ENCODE data around the gene ZNF541.

The ZNF541 gene

DNA sequence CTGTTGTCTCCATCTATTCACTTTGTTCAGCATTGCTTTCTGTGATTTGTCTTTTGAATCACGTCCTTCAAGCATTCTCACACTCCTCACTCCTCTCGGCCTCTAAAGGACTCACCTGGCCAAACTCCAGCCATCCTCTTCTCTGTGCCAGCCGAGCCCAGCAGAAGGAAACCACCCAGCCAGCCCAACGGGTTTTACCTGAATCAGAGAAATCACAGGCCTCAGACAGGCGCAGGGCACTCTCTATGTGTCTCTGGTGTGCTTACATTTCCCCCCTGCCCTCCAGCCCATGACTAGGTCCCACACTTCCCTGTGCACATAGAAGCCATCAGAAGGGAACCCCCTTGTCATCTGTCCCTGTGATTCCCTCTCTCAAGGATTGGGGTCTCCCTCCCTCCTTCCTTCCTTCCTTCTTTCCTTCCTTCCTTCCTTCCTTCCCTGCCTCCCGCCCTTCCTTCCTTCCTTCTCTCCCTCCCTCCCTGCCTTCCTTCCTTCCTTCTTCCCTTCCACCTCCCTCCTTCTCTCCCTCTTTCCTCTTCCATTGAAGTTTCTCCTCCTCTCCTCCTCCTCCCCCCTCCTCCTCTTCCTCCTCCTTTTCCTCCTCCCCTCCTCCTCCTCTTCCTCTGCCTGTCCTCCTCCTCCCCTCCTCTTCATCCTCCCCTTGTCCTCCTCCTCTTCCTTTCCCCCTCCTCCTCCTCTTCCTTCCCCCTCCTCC is 8.8 kb upstream of the ZNF541 start:
- H3K4me1 Mint-ChIP-seq: peaks cover 21% of the 10 kb centered on the region
- H3K36me3 Mint-ChIP-seq: no peaks in the 10 kb centered on the region
- no peak for ATAC-seq
- no peak overlapping the region for H3K27ac Mint-ChIP-seq
- peaks cover 91% of the 10 kb centered on the region for H3K27me3 Mint-ChIP-seq
- H3K9me3 Mint-ChIP-seq: peaks cover 12% of the 10 kb centered on the region
- H3K4me3 Mint-ChIP-seq: no peak overlapping the region

DNA sequence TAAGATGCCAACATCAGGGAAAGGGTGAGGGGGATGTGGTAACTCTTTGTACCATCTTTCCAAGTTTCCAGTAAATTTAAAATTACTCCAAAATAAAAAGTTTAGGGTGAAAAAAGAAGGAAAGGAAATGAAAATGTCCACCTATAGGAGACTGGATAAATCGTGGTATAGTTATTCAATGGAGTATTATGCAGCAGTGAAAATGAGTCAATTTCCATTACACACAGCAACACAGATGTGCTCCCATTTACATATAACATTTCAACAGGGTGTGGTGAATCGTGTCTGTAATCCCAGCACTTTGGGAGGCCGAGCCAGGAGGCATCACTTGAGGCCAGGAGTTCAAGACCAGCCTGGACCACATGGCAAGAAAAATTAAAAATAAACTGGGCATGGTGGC is 7.4 kb upstream of the ZNF541 start:
- Mint-ChIP-seq H3K36me3 (no peaks in the 10 kb centered on the region), H3K4me1 (peaks cover 22% of the 10 kb centered on the region), H3K4me3 (no peak overlapping the region), H3K9me3 (peaks cover 11% of the 10 kb centered on the region), H3K27ac (no peak overlapping the region), H3K27me3 (peaks cover 94% of the 10 kb centered on the region)
- ATAC-seq: no peak

DNA sequence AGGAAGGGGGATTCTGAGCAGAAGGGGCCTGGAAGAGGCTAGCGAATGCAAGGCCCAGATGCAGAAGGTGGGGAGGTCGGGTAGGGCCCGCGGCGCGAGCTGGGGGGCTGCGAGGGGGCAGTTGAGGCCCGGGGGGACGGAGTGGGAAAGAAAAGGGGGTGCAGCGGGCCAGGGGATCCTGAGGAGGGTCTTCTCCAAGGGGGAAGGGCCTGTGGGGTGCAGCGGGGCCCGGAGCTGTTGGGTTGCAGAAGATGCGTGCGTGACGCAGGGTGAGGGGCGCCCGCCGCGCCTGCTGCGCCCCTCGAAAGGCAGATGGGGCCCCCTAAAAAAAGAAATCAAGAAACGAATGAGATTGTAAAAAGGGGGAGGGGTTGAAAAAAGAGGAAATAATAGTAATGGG is 313 bp downstream of the ZNF541 start:
- Mint-ChIP-seq H3K27ac (no peak overlapping the region), H3K36me3 (no peaks in the 10 kb centered on the region), H3K27me3 (peaks cover 76% of the 10 kb centered on the region), H3K4me1 (peaks cover 10% of the 10 kb centered on the region), H3K9me3 (peaks cover 4% of the 10 kb centered on the region), H3K4me3 (peak overlapping the region; percentile 48)
- ATAC-seq: no peak

DNA sequence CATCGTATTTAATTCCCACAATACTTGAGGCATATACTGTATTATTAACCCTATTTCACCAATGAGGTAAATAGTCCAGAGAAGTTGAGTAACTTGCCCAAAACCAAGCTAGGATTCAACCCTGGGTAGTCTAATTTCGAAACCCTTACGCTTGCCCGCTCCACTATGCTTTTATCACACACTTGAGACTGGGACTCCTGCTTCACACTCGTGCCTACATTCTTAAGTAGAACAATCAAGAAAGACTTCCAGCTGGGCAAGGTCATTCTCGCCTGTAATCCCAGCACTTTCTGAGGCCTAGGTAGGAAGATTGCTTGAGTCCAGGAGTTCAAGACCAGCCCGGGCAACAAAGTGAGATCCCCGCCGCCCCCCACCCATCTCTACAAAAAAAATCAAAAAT is 3.6 kb downstream of the ZNF541 start:
- Mint-ChIP-seq H3K27me3 (peaks cover 63% of the 10 kb centered on the region), H3K9me3 (no peaks in the 10 kb centered on the region), H3K36me3 (no peaks in the 10 kb centered on the region), H3K4me1 (no peaks in the 10 kb centered on the region), H3K27ac (no peak overlapping the region), H3K4me3 (no peak overlapping the region)
- no peak for ATAC-seq

DNA sequence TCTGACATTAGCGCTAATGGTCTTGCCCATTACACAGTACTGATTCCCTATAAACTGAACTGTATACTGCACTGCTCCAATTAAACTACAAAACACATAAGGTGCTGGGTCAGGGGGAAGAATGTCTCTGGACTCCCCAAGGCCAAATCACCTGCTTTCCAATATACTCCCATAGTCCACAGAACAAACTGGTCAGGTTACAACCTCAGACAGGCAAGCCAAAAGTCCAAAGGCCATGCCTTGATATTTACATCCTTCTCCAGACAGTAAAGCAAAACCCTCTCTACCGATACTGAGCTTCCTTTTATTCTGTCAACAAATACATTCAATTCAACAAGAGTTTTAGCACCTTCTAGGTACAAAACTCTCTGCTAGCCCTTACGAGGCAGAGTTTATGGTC is 8.9 kb downstream of the ZNF541 start:
- Mint-ChIP-seq H3K27ac (no peak overlapping the region), H3K36me3 (no peaks in the 10 kb centered on the region), H3K4me3 (no peak overlapping the region), H3K4me1 (no peaks in the 10 kb centered on the region), H3K27me3 (peaks cover 55% of the 10 kb centered on the region), H3K9me3 (no peaks in the 10 kb centered on the region)
- ATAC-seq: no peak

DNA sequence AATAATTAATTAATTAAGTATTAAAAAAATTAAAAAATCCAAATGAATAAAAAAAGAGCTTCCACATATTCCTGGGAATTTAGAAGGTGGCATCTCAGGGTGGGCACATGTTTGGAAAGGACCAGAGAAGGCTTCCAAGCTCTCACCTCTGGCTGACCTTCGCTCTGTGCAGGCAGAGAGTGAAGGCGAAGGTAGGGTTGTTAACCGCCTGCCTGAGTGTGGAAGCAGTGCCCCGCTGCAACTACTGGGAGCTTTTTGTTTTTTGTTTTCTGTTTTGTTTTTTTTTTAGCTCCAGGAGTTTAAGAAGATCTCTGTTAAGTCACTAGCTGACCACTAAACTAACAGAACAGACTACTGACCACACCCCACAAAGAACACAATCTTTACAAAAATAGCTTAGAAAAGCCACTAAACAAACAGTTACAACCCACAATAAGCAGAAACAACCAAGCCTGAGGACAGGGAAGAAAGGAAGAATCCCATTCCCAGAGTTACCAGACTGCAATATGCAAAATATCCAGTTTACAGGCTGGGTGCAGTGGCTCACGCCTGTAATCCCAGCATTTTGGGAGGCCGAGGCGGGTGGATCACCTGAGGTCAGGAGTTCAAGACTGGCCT is 11.4 kb downstream of the ZNF541 start:
- Mint-ChIP-seq H3K27me3 (peaks cover 67% of the 10 kb centered on the region), H3K36me3 (no peaks in the 10 kb centered on the region), H3K4me1 (no peaks in the 10 kb centered on the region), H3K9me3 (no peaks in the 10 kb centered on the region), H3K27ac (no peak overlapping the region), H3K4me3 (no peak overlapping the region)
- ATAC-seq: no peak

DNA sequence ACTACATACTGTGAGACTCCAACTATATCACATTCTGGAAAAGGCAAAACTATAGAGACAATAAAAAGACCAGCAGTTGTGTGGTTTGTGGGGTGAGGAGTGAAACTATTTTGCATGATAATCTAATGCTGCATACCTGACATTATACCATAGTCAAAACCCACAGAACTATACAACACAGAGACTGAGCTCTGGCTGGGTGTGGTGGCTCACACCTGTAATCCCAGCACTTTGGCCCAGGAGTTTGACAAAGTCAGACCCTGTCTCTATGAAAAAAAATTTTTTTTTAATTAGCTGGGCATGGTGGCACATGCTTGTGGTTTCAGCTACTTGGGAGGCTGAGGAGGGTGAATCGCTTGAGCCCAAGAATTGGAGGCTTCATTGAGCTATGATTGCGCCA is 11.9 kb downstream of the ZNF541 start:
- Mint-ChIP-seq H3K27ac (no peak overlapping the region), H3K36me3 (no peaks in the 10 kb centered on the region), H3K4me1 (no peaks in the 10 kb centered on the region), H3K27me3 (peaks cover 67% of the 10 kb centered on the region), H3K4me3 (no peak overlapping the region), H3K9me3 (no peaks in the 10 kb centered on the region)
- ATAC-seq: no peak

DNA sequence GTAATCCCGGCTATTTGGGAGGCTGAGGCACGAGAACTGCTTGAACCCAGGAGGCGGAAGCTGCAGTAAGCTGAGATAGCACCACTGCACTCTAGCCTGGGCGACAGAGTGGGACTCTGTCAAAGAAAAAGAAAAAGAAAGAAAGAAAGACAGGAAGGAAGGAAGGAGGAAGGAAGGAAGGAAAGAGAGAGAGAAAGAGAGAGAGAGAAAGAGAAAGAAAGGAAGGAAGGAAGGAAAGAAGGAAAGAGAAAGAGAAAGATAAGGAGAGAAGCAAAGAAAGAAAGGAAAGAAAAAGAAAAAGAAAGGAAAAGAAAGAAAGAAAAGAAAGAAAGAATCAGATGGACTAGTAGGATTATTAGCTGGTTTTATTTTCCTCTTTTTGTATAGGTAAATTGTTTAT is 22.8 kb downstream of the ZNF541 start:
- no peak for ATAC-seq
- H3K27me3 Mint-ChIP-seq: peaks cover 32% of the 10 kb centered on the region
- H3K4me3 Mint-ChIP-seq: no peak overlapping the region
- no peaks in the 10 kb centered on the region for H3K4me1 Mint-ChIP-seq
- H3K9me3 Mint-ChIP-seq: no peaks in the 10 kb centered on the region
- H3K36me3 Mint-ChIP-seq: no peaks in the 10 kb centered on the region
- no peak overlapping the region for H3K27ac Mint-ChIP-seq

DNA sequence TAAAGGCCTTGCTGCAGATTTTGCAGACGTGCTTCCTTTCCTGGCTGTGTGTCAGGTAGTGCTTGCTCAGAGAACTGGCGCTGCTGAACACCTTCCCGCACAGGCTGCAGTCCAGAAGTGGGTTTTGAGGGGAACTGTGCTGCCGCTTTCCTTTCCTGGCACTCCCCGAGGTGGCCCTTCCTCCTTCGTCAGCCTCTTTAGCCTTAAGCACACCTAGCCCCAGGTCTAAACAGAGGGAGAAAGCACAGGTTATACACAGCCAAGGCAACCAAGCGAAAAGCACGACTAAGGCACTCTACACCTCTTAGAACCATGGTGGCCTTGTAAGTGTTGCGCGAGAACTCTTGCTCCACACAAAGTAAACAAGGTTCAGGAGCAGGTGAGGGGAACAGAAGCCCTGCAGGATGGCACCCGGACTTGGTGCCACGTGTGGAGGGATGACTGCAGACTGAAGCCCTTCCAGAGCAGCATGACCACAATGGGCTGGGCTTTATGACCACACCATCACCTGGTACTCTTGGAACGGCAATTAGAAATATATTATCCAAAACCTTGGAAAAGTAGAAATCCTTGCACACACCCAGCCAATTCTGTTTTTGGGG is 23.6 kb downstream of the ZNF541 start:
- Mint-ChIP-seq H3K36me3 (no peaks in the 10 kb centered on the region), H3K4me1 (no peaks in the 10 kb centered on the region), H3K9me3 (no peaks in the 10 kb centered on the region), H3K27ac (no peak overlapping the region), H3K4me3 (no peak overlapping the region), H3K27me3 (peaks cover 39% of the 10 kb centered on the region)
- ATAC-seq: no peak

DNA sequence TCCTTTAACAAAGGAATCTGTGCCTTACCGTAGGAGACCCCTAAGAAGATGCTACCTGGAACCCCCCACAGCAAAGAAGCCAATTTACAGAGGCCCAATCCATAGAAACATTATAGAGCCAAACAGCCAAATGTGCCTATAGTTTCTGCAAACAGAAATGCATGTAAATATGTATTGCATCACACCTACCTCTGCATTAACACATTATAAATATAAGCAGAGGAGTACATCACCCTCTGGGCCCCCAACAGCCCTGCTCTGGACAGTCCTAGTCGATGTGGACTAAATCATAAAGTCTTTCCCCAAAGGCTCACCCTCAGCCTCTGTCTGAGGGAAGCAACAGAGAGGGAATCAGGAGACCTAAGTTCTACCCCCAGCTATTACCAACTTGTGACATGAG is 25.7 kb downstream of the ZNF541 start:
- no peak for ATAC-seq
- Mint-ChIP-seq H3K4me3 (no peak overlapping the region), H3K36me3 (no peaks in the 10 kb centered on the region), H3K9me3 (no peaks in the 10 kb centered on the region), H3K4me1 (no peaks in the 10 kb centered on the region), H3K27me3 (peaks cover 56% of the 10 kb centered on the region), H3K27ac (no peak overlapping the region)

DNA sequence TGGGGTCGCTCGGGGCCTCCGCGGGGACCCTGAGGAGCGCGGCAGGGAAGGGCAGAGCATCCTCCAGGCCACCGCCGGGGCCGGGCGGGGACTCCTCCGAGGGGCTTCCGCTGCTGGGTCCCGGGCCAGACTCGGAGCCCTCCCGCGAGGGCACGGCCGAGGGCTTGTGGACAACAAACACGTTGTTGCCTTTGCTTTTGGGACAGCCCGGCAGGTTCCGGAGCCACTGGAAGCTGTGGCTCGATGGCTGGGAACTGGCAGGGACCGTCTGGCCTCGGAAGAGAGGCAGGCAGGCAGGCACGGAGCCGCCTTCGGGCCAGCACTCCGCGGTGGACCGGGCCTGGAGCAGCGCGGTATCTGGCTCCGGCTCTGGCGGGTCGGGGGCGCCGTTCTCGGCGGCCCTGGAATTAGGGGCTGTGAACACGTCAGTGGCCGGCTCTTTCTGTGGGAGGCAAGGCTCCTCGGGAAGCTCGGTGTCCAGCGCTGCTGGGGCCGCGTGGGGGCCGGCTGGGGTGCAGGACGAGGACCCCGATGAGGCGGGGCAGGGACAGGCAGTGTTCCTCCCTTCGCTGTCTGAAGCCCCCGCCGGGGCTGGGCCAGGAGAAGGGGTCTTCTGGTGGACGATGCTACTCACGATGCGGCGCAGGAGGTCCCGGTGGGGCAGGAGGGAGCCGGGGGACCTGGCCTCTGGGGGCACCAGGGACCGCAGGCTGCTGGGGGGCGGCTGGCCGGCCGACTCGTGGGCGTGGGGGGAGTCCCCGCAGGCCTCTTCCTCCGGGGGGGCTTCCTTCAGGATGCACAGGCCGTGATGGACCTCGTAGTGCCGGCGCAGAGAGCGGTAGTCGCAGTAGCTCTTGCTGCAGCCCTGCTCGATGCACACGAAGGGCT is 27.6 kb downstream of the ZNF541 start:
- Mint-ChIP-seq H3K9me3 (no peaks in the 10 kb centered on the region), H3K4me3 (no peak overlapping the region), H3K36me3 (no peaks in the 10 kb centered on the region), H3K4me1 (no peaks in the 10 kb centered on the region), H3K27me3 (peaks cover 67% of the 10 kb centered on the region), H3K27ac (no peak overlapping the region)
- ATAC-seq: peak; percentile 35

DNA sequence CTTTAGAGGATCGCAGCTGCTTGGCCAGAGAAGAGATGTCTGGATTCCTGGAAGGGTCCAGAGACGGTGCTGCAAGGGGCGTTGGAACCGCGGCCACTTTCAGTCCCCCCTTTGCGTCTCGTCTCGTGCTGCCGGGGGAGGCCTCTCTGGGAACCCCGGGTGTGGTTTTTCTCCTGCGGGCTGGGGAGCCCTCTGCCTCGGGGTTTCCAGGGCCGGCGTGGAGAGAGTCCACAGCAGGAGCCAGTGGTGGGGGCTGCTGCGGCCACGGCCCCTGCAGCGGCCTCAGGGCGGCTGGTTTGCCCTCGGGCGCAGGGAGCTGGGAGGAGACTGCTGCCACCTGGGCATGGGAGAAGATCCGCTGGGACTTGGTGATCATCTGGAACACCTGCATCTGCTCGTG is 28.5 kb downstream of the ZNF541 start:
- no peaks in the 10 kb centered on the region for H3K36me3 Mint-ChIP-seq
- H3K4me1 Mint-ChIP-seq: no peaks in the 10 kb centered on the region
- H3K27ac Mint-ChIP-seq: no peak overlapping the region
- no peaks in the 10 kb centered on the region for H3K9me3 Mint-ChIP-seq
- no peak for ATAC-seq
- peaks cover 67% of the 10 kb centered on the region for H3K27me3 Mint-ChIP-seq
- H3K4me3 Mint-ChIP-seq: no peak overlapping the region

DNA sequence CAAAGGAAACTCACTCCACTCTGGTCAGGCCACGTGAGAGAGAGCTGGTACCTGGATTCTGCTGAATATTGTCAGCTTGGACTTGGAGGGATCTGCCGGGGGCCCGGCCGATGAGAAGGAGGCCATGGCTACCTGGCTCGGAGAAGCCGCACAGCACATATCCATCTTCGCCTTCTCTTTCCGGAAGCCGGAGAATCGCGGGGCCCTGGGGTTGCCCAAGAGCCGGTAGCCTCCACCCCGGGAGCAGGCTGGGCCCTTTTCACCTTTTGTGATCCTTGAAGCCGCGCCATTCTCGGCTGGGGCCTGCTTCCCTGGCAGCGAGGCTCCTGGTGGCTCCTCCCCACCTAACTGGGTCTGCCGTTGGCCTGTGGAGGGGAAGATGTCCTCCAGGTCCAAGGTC is 28.9 kb downstream of the ZNF541 start:
- H3K27me3 Mint-ChIP-seq: peaks cover 67% of the 10 kb centered on the region
- H3K36me3 Mint-ChIP-seq: no peaks in the 10 kb centered on the region
- no peak overlapping the region for H3K27ac Mint-ChIP-seq

DNA sequence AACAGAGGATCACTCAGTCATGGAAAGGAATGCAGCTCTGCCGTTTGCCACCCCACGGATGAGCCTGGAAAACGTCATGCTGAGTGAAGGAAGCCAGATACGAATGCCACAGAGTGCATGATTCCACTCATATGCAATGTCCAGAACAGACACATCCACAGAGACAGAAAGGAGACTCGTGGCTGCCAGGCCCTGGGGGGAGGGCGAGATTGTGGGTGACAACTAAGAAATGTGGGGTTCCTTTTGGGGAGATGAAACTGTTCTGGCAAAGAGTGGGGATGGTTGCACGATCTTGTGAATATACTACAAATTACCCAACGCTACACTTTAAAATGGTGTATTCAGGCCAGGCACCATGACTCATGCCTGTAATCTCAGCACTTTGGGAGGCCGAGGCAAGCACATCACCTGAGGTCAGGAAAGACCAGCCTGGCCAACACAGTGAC is 30.9 kb downstream of the ZNF541 start:
- Mint-ChIP-seq H3K9me3 (no peaks in the 10 kb centered on the region), H3K27ac (no peak overlapping the region), H3K27me3 (peaks cover 71% of the 10 kb centered on the region), H3K4me1 (no peaks in the 10 kb centered on the region), H3K4me3 (no peak overlapping the region), H3K36me3 (no peaks in the 10 kb centered on the region)
- ATAC-seq: no peak

More for the DNA sequence above, 28.9 kb downstream of the ZNF541 start:
- Mint-ChIP-seq H3K9me3 (no peaks in the 10 kb centered on the region), H3K4me3 (no peak overlapping the region), H3K4me1 (no peaks in the 10 kb centered on the region)
- ATAC-seq: no peak

DNA sequence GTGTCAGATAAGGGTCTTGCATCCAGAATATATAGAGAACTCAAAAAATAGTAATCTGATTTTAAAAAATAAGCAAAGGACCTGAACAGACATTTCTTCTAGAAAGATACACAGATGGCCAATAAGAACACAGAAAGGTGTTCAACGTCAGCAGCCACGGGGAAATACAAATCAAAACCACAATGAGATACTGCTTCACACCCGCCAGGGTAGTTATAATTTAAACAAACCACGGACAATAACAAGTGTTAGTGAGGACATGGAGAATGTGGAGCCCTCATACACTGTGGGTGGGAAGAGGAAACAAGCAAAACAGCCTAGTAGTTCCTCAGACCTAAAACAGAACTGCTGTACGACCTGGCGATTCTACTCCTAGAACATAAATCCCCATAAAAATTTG is 31.4 kb downstream of the ZNF541 start:
- peak; percentile 65 for ATAC-seq
- Mint-ChIP-seq H3K27me3 (peaks cover 76% of the 10 kb centered on the region), H3K9me3 (no peaks in the 10 kb centered on the region), H3K4me3 (no peak overlapping the region), H3K27ac (no peak overlapping the region), H3K36me3 (no peaks in the 10 kb centered on the region), H3K4me1 (no peaks in the 10 kb centered on the region)
